HG02973 (cell line): ENCODE data around the gene SOCS3.

ENCODE experiments used
- ATAC-seq: cut with Tn5 transposase; IDR thresholded peaks from one replicate; pipeline ENCODE4 v1.9.1; 2021; ENCODE audit warnings: moderate library complexity; ENCODE audit not compliant: unreplicated experiment

The SOCS3 gene

DNA sequence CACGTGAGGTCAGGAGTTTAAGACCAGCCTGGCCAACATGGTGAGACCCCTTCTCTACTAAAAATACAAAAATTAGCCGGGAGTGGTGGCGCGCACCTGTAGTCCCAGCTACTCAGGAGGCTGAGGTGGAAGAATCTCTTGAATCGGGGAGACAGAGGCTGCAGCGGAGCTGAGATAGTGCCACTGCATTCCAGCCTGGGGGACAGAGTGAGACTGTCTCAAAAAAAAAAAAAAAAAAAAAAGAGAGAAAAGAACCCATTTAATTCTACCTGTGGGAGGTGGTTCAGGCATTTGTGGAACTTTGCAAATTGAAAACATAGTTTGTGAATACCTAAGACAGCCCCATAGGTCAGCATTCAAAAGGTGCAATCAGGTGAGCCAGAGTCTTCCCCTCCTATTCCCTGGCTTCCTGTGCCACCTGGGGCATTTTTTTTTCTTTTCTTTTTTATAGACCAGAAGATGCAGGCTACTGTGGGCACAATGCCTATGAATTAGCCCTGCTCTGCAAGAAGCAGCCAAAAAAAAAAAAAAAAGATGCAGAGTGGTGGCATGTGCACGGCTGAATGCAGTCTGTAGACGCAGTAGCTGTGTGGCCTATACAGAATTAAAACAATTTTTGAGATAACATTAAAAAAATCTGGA is 9.1 kb upstream of the SOCS3 start:
- no peak for ATAC-seq

DNA sequence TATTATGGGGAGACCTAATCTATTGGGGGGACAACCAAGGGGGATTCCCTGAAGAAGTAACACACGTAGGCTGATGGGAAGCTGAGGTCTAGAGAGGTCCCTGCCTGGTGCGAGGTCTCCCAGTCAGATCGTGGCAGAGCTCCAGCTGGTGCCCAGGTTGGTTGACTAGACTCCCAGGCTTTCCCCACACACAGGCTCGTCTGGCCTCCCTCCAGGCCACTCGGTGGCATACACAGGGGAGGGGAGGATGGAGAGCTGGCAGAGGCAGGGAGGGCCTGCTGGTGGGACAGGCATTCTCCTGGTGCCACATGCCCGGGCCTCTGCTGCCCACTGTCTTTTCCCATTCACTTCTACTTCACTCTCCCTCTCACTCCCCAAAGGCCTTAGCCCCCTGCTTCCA is 8.5 kb upstream of the SOCS3 start:
- no peak for ATAC-seq

GRCh38 chr17:78367193-78367592 is 7.3 kb upstream of the SOCS3 start:
- no peak for ATAC-seq

- ATAC-seq = no peak
Measured at GRCh38 chr17:78366109-78366848, 6.4 kb upstream of the SOCS3 start.

DNA sequence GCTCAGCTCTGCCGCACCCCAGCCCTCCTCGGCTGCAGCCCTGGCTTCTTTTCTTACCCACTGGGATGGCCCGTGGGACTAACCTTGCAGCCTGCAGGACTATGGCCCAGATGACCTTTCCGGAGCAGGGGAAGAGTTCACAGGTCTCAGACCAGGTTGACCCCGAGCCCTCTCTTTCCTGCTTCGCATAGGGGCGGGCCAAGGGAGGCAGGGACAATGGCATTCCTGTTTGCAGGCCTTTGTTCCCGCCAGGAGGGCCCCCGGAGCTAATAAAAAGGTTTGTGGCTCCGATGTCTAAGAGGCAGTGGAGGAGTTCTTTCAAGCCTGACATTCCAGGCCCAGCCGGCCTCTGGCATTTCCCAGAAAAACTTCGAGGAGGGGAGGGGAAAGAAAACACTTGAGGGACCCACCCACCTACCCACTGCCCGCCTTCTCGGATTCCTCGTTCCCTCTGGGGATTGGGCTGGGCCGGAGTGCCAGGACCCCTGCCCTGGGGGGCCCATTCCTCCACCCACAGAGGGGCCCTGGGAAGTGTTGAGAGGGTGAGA is 5.8 kb upstream of the SOCS3 start:
- ATAC-seq = no peak

DNA sequence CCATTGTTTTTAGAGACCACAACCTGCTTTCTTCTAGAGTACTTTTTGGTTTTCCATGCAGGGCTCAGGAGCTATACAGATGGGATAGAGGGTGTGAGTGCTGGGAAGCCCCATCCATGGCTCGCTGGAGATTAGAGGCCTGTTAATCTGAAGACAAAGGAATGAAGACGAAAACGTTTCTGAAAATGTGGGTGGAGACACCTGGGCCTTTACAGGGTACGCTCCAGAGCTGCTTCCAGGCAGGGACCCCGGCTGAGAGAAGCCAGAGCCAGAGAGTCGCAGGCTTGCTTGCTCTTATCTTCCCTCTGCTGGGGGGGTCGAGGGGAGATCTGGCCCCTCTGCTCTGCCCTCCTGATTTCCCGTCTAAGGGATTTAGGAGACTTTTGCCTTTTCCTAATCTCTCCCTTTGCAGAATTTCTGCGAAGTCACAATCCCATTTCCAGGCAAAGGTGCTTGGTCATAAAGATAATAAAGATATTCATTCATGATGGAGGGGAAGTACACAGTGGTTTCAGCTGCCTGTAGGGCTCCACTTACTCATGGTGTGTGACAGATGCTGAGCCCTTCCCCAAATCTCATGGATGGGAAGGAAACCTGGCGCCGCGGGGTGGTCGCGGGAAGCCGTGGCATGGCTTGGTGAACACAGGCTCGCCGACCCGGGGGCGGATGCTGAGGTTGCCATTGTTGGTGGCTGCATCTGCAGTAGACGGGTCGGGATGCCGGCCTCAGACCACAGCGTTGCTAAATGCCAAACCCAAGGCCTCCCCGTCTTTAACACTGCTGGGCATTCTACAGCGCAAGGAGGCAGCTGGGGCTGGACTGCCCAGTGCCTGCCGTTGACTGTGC is 4.8 kb upstream of the SOCS3 start:
- ATAC-seq = no peak

GRCh38 chr17:78362671-78363070 is 2.8 kb upstream of the SOCS3 start:
- no peak for ATAC-seq

- no peak for ATAC-seq
Measured at GRCh38 chr17:78362232-78362631, 2.4 kb upstream of the SOCS3 start.

- ATAC-seq = no peak
Measured at GRCh38 chr17:78361225-78361701, 1.4 kb upstream of the SOCS3 start.

DNA sequence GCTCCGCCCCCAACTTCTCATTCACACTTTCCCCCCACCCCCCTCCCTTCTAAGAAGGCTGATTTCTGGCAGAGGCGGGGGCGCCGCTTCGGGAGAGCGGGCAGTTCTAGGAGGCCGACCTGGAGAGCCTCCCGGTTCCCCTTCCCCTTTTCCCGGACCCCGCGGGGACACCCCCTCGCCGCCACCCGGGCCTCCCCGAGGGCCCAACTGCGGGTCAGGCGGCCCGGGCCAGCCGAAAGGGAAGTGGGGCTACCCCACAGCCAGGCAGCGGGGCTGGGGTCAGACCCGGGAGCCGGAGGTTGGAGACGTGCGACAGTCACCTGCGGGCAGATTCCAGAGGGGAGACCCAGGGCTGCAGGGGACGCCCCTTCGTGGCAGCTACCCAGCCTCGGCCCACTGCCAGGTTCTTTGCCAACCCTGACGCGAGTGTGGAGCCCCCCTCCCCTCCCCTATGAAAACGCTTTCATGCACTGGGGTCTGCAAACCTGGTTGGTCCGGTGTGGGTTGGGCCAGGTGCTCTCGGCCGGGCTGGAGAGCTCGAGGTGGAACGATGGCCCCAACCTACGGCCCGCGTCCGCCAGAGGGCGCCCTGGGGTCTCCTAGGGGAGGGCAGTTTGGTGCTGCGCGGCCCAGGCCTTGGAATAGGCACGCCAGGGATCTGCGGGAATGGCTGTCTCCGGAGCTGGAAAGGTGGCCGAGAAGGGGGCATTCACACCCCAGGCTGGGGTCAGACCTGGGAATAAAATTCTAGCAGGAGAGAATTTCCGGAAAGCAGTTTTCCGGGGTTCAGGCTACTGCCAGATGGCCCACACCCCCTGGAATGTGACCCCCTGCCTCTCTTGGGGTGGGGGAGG is 721 bp upstream of the SOCS3 start:
- ATAC-seq = peak; percentile 25

DNA sequence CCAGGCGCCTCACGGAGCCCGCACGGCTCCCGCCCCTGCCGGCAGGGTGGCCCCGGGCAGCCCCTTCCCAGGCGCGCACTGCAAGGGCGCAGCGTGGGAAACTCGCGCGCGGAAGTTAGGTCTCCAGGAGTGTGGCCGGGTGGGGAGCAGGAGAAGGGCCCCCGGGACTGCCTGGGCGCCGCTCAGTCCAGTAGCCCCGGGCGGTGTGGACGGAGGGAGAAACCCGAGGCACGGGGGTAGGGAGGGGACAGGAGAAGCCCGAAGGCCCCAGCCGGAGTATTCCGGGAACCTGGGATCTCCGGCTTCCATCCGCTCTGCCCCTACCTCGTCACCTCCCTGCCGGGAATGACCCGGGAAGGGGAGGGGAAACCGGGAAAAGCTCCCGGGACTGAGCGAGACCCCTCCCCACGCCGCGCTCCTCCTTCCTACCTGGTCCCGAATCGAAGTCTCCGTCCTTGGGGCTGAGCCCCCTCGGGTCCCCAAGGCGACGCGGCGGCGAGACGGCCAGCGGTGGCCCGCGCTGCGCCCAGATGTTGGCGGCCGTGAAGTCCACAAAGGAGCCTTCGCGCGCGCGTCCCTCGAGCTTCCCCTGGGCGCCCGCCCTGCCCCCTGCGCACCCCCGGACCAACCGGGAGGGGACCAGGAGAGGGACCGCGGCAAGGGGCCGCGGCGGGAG is 418 bp downstream of the SOCS3 start:
- ATAC-seq = no peak

GRCh38 chr17:78358538-78359320 is 1.1 kb downstream of the SOCS3 start:
- no peak for ATAC-seq

DNA sequence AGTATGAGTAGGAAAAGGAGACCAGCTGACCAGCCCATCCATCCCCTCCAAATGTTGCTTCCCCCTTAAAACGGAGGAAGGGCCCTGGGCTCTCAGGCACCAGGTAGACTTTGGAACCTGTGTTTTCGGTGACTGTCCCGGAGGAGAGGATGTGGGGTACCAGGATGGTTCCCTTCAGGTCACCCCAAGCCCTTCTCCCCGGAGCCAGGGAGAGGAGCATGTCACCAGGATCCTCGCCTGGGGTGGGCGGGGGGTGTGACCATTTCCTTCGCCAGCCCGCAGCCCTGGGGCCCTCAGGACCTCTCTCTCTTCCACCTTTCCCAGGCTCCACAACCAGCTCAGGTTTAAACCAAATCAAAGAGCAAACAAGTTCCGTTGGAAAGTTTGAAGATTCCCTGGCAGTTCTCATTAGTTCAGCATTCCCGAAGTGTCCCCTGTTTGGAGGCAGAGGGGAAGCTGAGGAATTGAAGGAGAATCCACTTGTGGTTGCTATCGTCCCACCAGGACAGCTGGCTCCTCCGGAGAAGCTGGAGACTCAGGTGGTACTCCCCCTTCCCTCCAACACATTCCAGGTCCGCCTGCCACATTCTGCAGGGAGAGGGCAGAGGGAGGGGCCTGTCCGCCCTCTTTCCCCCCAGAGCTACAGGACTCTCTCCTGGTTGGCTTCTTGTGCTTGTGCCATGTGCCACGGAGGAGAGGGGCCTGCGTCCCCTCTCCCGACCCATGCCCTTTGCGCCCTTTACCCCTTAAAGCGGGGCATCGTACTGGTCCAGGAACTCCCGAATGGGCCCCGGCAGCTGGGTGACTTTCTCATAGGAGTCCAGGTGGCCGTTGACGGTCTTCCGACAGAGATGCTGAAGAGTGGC is 2.0 kb downstream of the SOCS3 start:
- no peak for ATAC-seq

DNA sequence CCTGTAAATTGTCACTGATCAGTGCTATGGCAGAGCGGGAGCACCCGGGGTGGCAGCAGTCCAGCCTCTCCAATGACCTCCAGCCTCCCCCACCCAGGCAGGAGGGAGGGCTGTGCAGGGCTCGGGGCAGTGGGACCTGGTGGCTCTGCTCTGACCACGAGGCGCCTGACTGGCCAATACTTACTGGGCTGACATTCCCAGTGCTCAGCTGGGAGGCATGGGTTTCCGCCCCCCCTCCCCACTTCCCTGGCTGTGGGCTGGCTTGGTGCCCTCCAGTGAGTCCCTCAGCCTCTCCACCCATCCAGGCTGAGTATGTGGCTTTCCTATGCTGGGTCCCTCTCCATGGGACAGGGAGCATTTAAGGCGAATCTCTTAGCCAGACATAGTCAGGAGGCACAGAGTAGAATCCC is 2.7 kb downstream of the SOCS3 start:
- no peak for ATAC-seq

DNA sequence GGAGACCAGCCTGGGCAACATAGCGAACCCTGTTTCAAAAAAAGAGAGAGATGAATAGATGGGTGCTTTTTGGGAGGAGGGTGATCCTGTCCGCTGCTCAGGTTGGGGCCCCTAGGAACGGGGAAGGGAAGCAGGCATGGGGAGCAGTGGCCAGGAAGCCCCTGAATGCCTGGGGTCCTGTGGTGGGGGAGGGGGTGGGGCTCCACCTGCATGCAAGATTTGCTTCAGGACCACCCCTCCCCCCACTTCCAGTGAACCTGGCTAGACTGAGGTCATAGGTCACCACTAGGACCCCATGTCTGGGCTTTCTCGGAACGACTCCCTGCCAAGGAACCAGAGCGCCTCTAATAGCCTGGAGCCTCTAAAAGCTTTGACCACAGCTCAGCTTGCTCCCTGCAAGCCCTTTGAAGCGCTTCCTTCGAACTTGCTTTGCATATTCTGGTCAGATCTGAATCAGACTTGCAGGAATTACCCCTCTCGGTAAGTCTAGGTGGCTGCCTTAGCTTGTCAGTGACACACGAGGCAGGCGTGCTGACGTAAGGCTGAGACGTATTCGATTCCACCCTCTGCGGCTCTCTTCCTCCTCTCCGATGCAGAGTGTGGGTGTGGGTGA is 3.7 kb downstream of the SOCS3 start:
- peak; percentile 60 for ATAC-seq

DNA sequence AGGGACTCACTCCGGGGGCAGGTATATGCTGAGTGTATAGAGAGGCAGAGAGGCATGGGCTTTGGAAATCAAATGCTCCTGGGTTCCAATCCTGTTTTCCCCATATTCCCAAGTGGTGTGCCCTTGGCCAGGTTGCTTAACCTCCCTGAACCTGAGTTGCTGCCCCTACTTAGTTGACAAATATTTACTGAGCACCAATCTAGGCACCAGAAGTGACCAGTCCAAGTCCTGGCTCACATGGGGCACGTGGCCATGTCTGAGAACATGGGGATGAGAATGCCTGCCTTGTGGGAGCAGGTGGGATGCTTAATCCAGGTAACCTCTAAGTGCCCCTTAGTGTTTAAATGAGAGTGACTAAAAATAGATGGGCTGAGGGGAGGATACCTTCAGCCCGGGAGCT is 4.2 kb downstream of the SOCS3 start:
- no peak for ATAC-seq

GRCh38 chr17:78355045-78355641 is 4.7 kb downstream of the SOCS3 start:
- no peak for ATAC-seq
